Suprapubic skin (tissue), 4 donors: ENCODE measurements around the gene SCLT1. TPM values are rescaled to one million over a fixed set of nuclear protein-coding genes. Genes with fewer than 3 reads are reported as not detected.

Experiments
- DNase-seq, 2 donors: peaks; one replicate each; pipeline ENCODE4 v3.0.0-alpha.2; 2019; ENCODE audit warnings: low spot score in 2 of 2
- H3K27ac ChIP-seq: fragments of 200-600 bp; sonication (generic); one replicate; pipeline ENCODE4 v1.5.1; 2019
- H3K27me3 ChIP-seq: fragments of 200-600 bp; sonication (generic); one replicate; pipeline ENCODE4 v1.5.1; 2019
- H3K36me3 ChIP-seq: fragments of 200-600 bp; sonication (generic); one replicate; pipeline ENCODE4 v1.5.1; 2019
- H3K4me1 ChIP-seq: fragments of 200-600 bp; sonication (generic); one replicate; pipeline ENCODE4 v1.5.1; 2019
- H3K4me3 ChIP-seq: fragments of 200-600 bp; sonication (generic); one replicate; pipeline ENCODE4 v1.5.1; 2019; ENCODE audit warnings: mild to moderate bottlenecking
- H3K9me3 ChIP-seq: fragments of 200-600 bp; sonication (generic); one replicate; pipeline ENCODE4 v1.5.1; 2019
- CTCF ChIP-seq, 2 donors: fragments of 200-600 bp in 1 of 2; fragments of 450-650 bp in 1 of 2; sonication (generic) in 1 of 2; IDR thresholded peaks; one replicate each; pipeline ENCODE4 v1.5.1; 2016 to 2019; ENCODE audit warnings: antibody characterized with exemption in 2 of 2, mild to moderate bottlenecking in 1 of 2, moderate library complexity in 1 of 2
- EP300 ChIP-seq: sonication (generic); formaldehyde crosslinking; IDR thresholded peaks from one replicate; pipeline ENCODE4 v1.6.1; 2017; ENCODE audit warnings: antibody characterized with exemption
- POLR2A ChIP-seq, 2 donors: fragments of 450-650 bp; IDR thresholded peaks; one replicate each; pipeline ENCODE4 v1.6.1; 2017; ENCODE audit warnings: antibody characterized with exemption in 2 of 2, mild to moderate bottlenecking in 2 of 2, moderate library complexity in 2 of 2
- POLR2AphosphoS5 ChIP-seq, 3 donors: sonication (generic); formaldehyde crosslinking; IDR thresholded peaks; one replicate each; pipeline ENCODE4 v1.6.1; 2017; ENCODE audit warnings: antibody characterized with exemption in 3 of 3
- WGBS: methylation state at CpG from one replicate; pipeline ENCODE4 v1.1.5; 2018; 5-methylcytosine and 5-hydroxymethylcytosine counted together
- total RNA-seq, 4 donors: library from RNA; depleted of rRNA; stranded (reverse); fragments of >200 nt; gene quantifications; one replicate each; pipeline ENCODE4 v1.1.0, GENCODE V29; 2016

Gene SCLT1
- total RNA-seq, 4 donors from 2014 or later = 7.6 to 17.2 (median 9.6) TPM

GRCh38 chr4:129046055-129046959 is 47.0 kb downstream of the SCLT1 start:
- WGBS = 97% methylated on average over 1 of the region's 1 CpG
- no peaks in the 10 kb centered on the region for H3K36me3 ChIP-seq

GRCh38 chr4:129043523-129043922 is 49.8 kb downstream of the SCLT1 start:
- no peak for DNase-seq
- no peak overlapping the region for H3K4me3 ChIP-seq

More at GRCh38 chr4:129046055-129046959, 47.0 kb downstream of the SCLT1 start:
- Histone ChIP-seq H3K9me3 (peaks cover 10% of the 10 kb centered on the region), H3K27ac (no peak overlapping the region), H3K4me3 (no peak overlapping the region), H3K4me1 (no peaks in the 10 kb centered on the region), H3K27me3 (no peaks in the 10 kb centered on the region)
- no peak for DNase-seq
- TF ChIP-seq EP300 = no peak
- no peak for TF ChIP-seq POLR2AphosphoS5 (IDR thresholded peaks at IDR 0.05)
- no peak for TF ChIP-seq POLR2A (IDR thresholded peaks at IDR 0.05)
- no peak for TF ChIP-seq CTCF (IDR thresholded peaks at IDR 0.05)

GRCh38 chr4:129040471-129040870 is 52.9 kb downstream of the SCLT1 start:
- H3K36me3 ChIP-seq = peaks cover 4% of the 10 kb centered on the region
- 77% methylated on average over 2 of the region's 2 CpGs for WGBS
- H3K4me1 ChIP-seq = no peaks in the 10 kb centered on the region
- TF ChIP-seq EP300 (no peak), CTCF (IDR thresholded peaks at IDR 0.05) (no peak), POLR2AphosphoS5 (IDR thresholded peaks at IDR 0.05) (no peak), POLR2A (IDR thresholded peaks at IDR 0.05) (no peak)
- no peak for DNase-seq
- H3K27me3 ChIP-seq = no peaks in the 10 kb centered on the region
- no peak overlapping the region for H3K4me3 ChIP-seq
- H3K9me3 ChIP-seq = no peaks in the 10 kb centered on the region
- H3K27ac ChIP-seq = no peak overlapping the region

More at GRCh38 chr4:129043523-129043922, 49.8 kb downstream of the SCLT1 start:
- no peaks in the 10 kb centered on the region for H3K27me3 ChIP-seq
- H3K9me3 ChIP-seq = peaks cover 3% of the 10 kb centered on the region
- TF ChIP-seq POLR2A (IDR thresholded peaks at IDR 0.05) (no peak), CTCF (IDR thresholded peaks at IDR 0.05) (no peak), POLR2AphosphoS5 (IDR thresholded peaks at IDR 0.05) (no peak), EP300 (no peak)
- H3K4me1 ChIP-seq = no peaks in the 10 kb centered on the region
- H3K36me3 ChIP-seq = no peaks in the 10 kb centered on the region
- no peak overlapping the region for H3K27ac ChIP-seq

- DNase-seq = no peak
- TF ChIP-seq POLR2AphosphoS5 (IDR thresholded peaks at IDR 0.05) (no peak), POLR2A (IDR thresholded peaks at IDR 0.05) (no peak), EP300 (no peak), CTCF (IDR thresholded peaks at IDR 0.05) (no peak)
- WGBS = 81% methylated on average over 1 of the region's 1 CpG
Observed at GRCh38 chr4:129037093-129037492, 56.2 kb downstream of the SCLT1 start.

More at GRCh38 chr4:129037093-129037492, 56.2 kb downstream of the SCLT1 start:
- Histone ChIP-seq H3K4me3 (no peak overlapping the region), H3K27me3 (no peaks in the 10 kb centered on the region), H3K4me1 (no peaks in the 10 kb centered on the region), H3K36me3 (peaks cover 4% of the 10 kb centered on the region), H3K9me3 (no peaks in the 10 kb centered on the region), H3K27ac (no peak overlapping the region)
